ENCODE data around the gene OR6N1.

Gene OR6N1

GRCh38 chr1:158771950-158772866 is at the start of gene OR6N1:
TSS of gene OR6N1 (minus strand) at chr1:158772195. CDS start at chr1:158766682, 5,513 bp downstream.
- no peak for DNase-seq

DNA sequence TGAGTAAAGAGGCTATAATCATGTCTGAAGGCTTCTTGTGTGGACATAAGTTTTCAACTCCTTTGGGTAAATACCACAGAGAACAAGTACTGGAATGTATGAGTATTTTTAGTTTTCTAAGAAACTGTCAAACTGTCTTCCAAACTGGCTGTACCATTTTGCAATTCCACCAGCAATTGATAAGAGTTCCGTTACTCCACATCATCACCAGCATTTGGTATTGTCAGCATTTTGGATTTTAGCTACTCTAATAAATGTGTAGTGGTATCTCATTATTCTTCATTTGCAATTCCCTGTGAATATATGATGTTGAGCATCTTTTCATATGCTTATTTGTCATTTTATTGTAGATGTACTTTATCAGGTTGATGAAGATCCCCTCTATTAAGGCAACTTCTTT is 49.7 kb upstream of the OR6N1 start:
- no peak for DNase-seq

DNA sequence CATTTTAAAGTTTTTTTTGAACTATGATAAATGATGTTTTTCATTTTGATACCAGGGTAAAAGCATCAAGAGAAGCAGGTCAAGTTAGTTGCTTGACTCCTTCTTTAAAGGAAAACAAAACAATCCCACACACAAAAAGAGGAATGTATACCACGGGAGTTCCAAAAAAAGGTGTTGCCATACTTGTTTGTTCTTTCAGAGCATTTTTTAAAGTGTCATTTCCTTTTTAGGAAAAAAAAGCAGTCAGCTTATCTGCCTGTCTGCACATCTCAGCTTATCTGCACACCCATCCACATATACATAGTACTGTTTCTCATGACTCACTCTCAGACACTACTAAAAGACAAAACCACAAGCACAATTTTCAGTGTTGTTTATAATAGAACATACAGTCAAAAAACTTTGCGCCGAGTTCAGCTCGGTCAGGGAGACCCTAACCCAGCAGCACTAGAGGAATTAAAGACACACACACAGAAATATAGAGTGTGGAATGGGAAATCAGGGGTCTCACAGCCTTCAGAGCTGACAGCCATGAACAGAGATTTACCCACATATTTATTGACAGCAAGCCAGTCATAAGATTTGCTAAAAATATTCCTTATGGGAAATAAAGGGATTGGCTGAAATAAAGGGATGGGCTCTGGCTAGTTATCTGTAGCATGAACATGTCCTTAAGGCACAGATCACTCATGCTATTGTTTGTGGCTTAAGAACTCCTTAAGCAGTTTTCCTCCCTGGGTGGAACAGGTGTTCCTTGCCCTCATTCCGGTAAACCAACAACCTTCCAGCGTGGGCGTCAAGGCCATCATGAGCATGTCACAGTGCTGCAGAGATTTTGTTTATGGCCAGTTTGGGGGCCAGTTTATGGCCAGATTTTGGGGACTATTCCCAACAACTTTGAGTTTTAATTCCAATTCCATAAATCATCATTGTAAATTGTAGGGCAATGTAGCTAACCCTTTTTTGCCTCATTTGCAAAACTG is 47.8 kb upstream of the OR6N1 start:
- no peak for DNase-seq

- DNase-seq, result no peak
Observed at GRCh38 chr1:158818975-158819431, 47.0 kb upstream of the OR6N1 start.

DNA sequence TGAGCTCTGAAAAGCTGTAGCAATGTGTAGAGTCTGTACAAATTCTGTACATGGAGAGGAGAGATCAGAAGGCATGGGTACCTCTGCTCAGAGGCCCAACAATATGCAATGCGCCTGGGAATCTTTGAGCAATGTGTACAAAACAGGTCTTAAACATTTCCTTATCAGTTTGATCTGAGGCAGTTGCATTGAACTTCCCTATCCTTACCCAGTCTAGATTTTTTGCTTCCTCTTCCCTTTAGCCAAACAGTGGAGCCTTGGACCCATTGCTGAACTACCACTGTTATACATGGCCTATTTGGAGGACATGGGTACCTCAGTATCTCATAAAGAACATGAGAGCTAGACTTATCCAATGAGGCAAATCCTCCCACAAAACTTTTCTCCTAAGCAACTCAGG is 46.6 kb upstream of the OR6N1 start:
- DNase-seq, result no peak

DNA sequence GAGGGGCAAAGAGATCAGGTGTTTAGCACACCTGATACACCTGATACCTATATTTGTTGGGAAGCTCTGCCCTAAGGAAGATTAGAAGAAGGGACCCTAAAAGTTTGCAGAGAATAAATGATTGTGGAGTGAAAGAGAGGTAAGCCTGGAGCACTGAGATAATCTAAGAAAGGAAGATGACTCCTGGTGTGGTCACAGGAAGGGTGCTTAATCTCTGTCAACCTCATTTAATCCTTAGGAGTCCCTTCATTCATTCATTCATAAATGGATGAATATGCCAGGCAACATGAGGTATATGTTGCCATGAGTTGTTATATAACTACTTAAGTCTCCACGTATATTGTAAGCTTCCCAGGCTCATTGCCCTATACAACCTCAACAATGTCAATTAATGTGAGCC is 43.0 kb upstream of the OR6N1 start:
- DNase-seq, result no peak

DNA sequence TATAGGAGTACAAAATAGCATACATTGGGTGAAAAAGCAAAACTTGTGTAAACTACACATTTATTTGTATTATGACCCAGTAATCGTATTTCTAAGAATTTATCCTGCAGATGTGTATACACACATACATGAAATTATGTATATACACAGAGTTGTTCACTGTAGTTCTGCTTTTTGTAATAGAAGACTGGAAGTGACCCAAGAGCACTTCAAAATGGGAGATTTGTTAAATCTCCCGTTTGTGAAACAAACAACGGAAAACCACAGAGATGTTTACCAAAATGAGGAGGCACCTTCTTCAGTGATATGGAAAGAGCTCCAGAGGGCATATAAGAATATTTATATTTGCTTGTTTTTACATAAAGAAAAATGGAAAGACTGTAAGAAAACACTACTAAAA is 41.2 kb upstream of the OR6N1 start:
- no peak for DNase-seq

DNA sequence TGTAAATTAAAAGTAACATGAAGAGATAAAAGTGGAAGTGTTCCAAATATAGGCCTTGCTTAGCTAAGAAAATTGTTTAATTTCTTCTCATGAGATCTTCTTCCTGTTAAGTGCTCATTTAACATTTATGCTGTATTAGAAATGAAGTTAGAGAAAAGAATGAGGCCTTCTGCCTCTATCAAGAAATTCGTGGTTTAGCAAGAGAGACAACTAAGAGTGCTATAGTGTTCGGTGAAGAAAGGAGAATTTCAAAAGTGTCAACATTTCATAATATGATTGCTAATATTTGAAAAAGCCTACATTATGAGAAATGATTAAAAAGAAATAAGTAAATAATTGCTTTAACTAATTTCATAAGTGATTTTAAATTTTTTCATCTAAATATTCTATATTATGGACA is 40.3 kb upstream of the OR6N1 start:
- no peak for DNase-seq

DNA sequence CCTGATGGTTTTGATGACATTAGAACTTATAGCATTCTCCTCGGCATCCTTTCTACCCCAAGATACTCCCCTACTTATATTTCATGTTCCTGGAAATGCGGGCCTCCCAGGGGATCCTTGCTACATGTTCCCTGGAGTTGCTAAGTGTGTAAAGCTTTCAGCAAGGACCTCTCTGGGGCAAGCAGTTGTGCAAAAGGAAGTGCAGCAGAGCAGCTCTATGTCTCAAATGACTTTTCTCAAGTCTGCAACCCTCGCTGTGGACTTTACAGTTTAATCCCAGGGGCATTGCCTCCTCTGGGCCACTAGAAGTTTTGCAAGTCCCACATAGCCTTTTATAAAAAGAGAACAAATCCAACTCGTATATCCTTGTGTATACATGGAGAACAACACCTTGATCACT is 38.3 kb upstream of the OR6N1 start:
- no peak for DNase-seq

GRCh38 chr1:158809862-158810261 is 37.9 kb upstream of the OR6N1 start:
- DNase-seq, result no peak

GRCh38 chr1:158809256-158809655 is 37.3 kb upstream of the OR6N1 start:
- DNase-seq, result no peak

DNA sequence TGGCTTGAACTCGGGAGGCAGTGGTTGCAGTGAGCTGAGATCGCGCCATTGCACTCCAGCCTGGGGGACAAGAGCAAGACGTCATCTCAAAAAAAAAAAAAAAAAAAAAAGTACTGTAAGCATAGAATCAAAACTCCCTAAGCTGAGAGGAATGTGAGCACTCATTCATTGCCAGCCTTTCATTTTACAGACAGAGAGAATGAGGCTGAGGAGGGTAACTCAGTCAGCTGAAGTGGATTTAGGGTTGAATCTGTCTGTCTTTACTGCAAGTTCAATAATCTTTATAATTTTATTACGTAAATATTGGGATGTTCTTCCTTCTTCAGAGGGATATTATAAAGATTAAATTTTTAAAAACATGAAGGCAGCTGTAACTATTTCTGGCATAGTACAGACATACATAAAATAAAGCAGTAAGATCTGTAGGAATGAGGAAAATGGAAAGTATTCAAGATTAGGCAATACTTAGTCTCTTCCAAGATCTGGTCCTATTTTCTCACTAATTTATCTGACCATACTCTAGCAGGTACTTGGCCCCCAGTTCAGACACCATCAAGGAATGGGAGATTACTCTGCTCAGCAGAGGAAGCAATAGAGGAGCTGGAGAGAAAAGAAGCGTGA is 35.0 kb upstream of the OR6N1 start:
- DNase-seq, result no peak

DNA sequence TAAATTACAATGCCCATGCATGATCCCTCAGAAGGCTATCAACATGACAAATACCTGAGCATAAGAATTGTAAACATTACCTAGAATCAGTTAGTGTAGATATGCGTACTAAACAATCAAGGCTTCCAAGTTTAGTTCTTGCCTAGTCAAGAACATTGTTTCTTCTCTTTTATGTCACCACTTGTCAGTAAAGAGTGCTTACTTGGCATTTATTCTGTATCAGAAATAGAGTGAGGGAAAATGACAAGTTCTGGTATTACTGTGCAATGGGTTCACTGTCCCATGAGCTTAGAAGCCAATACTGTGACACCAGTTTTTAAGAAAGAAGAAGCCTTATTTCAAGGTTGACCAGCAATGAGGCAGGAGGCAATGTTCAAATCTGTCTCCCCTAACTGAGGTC is 31.7 kb upstream of the OR6N1 start:
- DNase-seq, result no peak

GRCh38 chr1:158801396-158801795 is 29.4 kb upstream of the OR6N1 start:
- no peak for DNase-seq

DNA sequence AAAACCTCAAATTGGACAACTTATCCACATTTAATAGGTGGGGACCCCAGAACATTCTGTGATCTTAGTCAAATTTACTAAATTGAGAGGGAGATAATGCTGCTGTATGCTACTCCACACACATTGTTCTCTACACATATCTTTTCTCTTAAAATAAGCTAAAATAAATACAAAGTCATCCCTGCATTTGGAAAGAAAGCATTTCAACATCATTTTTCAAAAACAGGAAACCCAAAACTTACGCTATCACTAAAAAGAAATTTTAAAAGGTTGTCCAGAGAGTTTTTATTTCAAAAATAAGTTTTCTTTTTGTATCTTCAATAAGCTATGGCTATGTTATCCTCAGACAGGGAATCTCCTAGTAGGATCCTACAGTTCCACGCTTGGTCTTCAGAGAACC is 28.5 kb upstream of the OR6N1 start:
- no peak for DNase-seq

DNA sequence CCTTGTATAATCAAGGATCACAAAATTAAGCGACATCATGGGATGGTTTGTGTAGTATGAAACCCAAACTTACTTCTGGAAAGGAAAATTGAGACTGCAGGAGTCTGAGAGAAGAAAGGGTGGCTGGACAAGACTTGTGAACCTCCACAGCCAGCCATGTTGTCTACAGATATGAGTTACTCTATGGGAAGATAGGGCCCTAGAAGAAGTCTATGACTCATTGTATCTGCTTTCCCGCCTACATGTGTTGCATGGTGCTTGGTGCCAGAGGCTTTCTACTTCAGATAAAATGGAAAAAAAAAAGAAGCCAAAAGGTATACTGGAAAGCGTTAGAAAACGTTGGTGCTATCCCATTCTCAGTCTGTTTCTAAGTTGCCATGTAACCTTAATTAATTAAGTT is 27.7 kb upstream of the OR6N1 start:
- no peak for DNase-seq

DNA sequence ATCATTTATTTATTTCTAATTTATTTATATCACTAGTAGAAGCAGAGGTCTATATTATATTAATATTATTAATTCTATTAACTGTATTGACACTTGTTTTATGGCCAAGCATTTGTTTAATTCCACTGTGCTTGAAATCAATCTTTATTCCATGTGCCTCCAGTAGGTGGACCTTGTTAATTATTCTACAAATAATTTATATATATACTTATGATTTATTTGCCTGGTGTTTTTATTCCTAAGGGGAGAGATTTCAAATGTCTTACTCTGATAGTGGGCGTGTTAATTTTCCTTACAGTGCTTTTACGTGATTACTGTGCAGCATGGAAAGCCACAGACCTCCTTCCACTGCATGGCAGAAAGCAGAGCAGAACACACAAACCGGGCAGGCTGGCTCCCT is 26.5 kb upstream of the OR6N1 start:
- no peak for DNase-seq

DNA sequence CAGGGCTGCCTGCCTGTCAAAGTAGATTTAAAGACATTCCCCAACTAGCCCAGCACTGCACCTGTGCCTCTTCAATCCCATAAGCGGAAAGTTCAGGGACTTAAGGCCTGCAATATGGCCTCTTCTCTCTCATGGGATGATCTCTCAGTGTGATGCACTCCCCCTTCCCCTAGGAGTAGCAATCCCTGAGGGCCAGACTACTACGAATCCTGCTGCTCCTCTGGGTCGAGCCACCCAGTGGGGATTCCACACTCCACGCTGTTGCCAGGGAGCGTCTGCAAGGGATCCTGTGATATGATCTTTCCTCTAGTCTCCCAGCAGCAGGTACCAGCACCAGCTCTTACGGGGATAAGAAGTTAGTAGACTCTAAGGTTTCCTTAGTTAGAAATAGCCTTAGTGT is 22.3 kb upstream of the OR6N1 start:
- no peak for DNase-seq

DNA sequence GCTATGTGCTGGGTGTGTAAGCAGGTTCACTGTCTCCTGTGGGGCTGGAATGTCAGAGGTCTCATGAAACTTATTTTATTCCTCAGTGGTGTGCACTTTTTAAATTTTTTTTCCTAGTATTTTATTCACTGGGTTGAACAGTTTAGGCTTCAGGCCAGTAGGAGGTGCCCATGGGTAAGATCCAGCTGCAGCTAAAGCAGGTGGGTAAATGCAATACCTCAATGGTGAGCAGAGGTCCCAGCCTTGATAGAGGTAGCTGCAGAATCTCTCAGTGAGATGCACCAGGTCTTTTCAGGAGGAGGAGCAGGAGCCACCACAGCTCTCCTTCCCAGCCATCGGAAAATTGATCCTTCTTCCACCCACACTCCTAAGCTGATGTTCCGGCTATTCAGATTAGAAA is 21.6 kb upstream of the OR6N1 start:
- no peak for DNase-seq

GRCh38 chr1:158781104-158781503 is 9.1 kb upstream of the OR6N1 start, which contains the start of gene OR6N2:
TSS of gene OR6N2 (minus strand) at chr1:158781204. CDS start at chr1:158777635, 3,569 bp downstream.
- no peak for DNase-seq

- no peak for DNase-seq
Observed at GRCh38 chr1:158754420-158754819, 17.6 kb downstream of the OR6N1 start, which contains the start of gene OR6K6. TSS of gene OR6K6 (plus strand) at chr1:158754720. CDS start at chr1:158754888, 168 bp downstream.

DNA sequence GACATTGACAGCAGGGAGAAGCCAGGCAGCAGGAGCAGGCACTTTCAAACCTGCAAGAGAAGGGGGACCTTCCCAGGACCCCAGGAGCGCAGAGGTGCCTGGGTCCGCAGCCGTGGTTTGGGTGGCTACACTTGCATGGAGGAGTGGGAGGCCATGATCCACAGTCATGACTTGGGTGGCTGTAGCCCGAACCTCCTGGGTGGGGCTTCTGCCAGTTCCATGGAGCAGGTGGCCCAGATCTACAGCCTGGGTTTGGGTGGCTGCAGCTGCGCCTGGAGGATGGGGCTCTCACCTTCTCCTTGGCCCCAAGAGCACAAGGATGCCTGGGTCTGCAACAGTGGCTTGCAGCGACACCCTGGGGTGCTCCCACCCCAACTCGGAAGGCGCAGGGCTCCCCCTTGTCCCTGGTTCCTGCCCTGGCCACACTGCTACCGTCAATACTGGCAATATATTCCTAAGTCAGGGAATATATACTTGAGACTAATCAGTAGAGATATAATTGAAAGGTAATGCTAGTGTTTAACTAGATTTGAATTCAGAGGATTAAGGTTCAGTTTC is 19.8 kb downstream of the OR6N1 start:
- no peak for DNase-seq

DNA sequence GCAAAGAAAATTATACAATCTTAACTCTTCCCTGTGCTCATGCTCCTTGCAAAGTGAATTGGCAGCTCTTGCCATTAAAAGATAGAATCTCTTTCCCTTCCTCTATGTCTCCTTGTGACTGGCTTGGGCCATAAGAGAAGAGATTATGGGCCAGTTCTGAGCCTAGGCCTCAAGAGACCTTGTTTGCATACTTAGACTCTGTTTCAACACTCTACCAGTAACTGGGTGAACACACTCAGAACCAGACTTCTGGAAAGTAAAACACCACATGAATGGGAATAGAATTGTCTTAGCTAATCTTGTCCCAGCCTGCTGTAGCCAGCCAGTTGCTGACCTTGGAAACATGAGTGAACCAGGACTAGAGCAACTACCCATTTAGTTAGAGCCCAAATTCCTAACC is 36.1 kb downstream of the OR6N1 start:
- DNase-seq, result no peak
